HG03045 (cell line): ENCODE results near the gene PDCL3.
A peak's percentile ranks its signal among the peaks of the same experiment; 100 is the strongest.

Experiments
- ATAC-seq: cut with Tn5 transposase; IDR thresholded peaks from one replicate; pipeline ENCODE4 v1.9.1; 2021; ENCODE audit warnings: mild to moderate bottlenecking, moderate library complexity; ENCODE audit not compliant: unreplicated experiment

Gene PDCL3

GRCh38 chr2:100560216-100560830, 2.5 kb upstream of the PDCL3 start:
- ATAC-seq, result no peak

- no peak for ATAC-seq
Observed at GRCh38 chr2:100561191-100561590, 1.6 kb upstream of the PDCL3 start.

GRCh38 chr2:100563407-100564247, 834 bp downstream of the PDCL3 start:
- ATAC-seq, result peak; percentile 1

- ATAC-seq, result no peak
Observed at GRCh38 chr2:100568989-100569388, 6.2 kb downstream of the PDCL3 start.

GRCh38 chr2:100571668-100572067, 8.9 kb downstream of the PDCL3 start:
- no peak for ATAC-seq

- no peak for ATAC-seq
Observed at GRCh38 chr2:100577777-100578176, 15.0 kb downstream of the PDCL3 start.

- ATAC-seq, result peak; percentile 65
Observed at GRCh38 chr2:100580367-100581276, 17.8 kb downstream of the PDCL3 start.

- no peak for ATAC-seq
Observed at GRCh38 chr2:100581277-100581612, 18.5 kb downstream of the PDCL3 start.

- no peak for ATAC-seq
Observed at GRCh38 chr2:100584816-100585215, 22.0 kb downstream of the PDCL3 start.

GRCh38 chr2:100588071-100588786, 25.4 kb downstream of the PDCL3 start:
- no peak for ATAC-seq

GRCh38 chr2:100589527-100589926, 26.7 kb downstream of the PDCL3 start:
- no peak for ATAC-seq

GRCh38 chr2:100592226-100592625, 29.4 kb downstream of the PDCL3 start:
- ATAC-seq, result no peak

- no peak for ATAC-seq
Observed at GRCh38 chr2:100596465-100596864, 33.7 kb downstream of the PDCL3 start.

- ATAC-seq, result no peak
Observed at GRCh38 chr2:100599566-100599965, 36.8 kb downstream of the PDCL3 start.

GRCh38 chr2:100601661-100602060, 38.9 kb downstream of the PDCL3 start:
- ATAC-seq, result no peak

GRCh38 chr2:100603414-100603813, 40.6 kb downstream of the PDCL3 start:
- ATAC-seq, result no peak

GRCh38 chr2:100603948-100604633, 41.3 kb downstream of the PDCL3 start:
- no peak for ATAC-seq

- ATAC-seq, result no peak
Observed at GRCh38 chr2:100606332-100606725, 43.5 kb downstream of the PDCL3 start.

GRCh38 chr2:100606726-100607343, 44.0 kb downstream of the PDCL3 start:
- no peak for ATAC-seq

- no peak for ATAC-seq
Observed at GRCh38 chr2:100610381-100610831, 47.6 kb downstream of the PDCL3 start.
